HG03469 (cell line): ENCODE results near the gene RTL1.

Experiments
- ATAC-seq: cut with Tn5 transposase; IDR thresholded peaks from one replicate; pipeline ENCODE4 v1.9.1; 2021; ENCODE audit warnings: mild to moderate bottlenecking, moderate library complexity, moderate number of reproducible peaks; ENCODE audit not compliant: unreplicated experiment

RTL1 gene

DNA sequence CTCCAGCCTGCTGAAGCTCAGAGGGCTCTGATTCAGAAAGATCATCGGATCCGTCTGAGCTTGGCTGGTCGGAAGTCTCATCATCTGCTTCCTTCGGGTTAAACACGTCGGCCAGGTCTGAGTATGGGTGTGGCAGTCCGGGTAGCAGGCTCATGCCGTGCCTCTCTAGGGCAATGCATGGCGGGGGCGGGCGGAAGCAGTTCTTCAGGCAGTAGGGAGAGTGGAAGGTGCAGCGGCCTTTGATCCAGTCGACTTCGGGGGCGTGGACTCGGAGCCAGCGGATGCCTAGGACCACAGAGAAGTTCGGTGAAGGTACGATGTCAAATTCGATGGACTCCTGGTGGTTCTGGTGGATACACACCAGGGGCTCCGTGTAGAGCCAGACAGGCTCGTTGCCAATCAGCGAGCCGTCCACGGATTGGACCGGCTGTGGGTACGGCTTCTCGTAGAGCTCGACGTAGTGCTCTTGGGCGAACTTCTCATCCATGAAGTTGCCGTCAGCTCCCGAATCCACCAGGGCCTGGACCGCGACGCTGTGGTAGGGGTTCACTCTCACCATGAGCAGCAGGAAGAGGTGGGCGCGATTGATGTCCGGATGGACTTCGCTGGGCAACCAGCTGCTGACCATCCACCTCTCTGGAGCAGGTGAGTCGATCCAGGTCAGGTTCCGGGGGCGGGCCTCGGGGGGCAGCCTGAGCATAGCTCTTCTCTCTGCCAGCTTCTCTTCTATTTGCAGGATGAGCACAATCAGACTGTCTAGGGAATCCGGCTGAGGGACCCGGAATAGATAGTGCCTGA is 20.3 kb downstream of the RTL1 start:
- no peak for ATAC-seq

GRCh38 chr14:100882026-100882967 is 21.2 kb downstream of the RTL1 start:
- ATAC-seq = no peak

GRCh38 chr14:100881211-100882025 is 22.1 kb downstream of the RTL1 start:
- no peak for ATAC-seq

GRCh38 chr14:100880271-100881101 is 23.0 kb downstream of the RTL1 start:
- no peak for ATAC-seq

GRCh38 chr14:100879782-100880181 is 23.7 kb downstream of the RTL1 start:
- no peak for ATAC-seq

- no peak for ATAC-seq
Measured at GRCh38 chr14:100879194-100879593, 24.3 kb downstream of the RTL1 start.

- ATAC-seq = no peak
Measured at GRCh38 chr14:100878271-100879146, 25.0 kb downstream of the RTL1 start.

GRCh38 chr14:100875861-100876590 is 27.5 kb downstream of the RTL1 start:
- ATAC-seq = no peak

GRCh38 chr14:100875126-100875525 is 28.4 kb downstream of the RTL1 start:
- ATAC-seq = no peak

DNA sequence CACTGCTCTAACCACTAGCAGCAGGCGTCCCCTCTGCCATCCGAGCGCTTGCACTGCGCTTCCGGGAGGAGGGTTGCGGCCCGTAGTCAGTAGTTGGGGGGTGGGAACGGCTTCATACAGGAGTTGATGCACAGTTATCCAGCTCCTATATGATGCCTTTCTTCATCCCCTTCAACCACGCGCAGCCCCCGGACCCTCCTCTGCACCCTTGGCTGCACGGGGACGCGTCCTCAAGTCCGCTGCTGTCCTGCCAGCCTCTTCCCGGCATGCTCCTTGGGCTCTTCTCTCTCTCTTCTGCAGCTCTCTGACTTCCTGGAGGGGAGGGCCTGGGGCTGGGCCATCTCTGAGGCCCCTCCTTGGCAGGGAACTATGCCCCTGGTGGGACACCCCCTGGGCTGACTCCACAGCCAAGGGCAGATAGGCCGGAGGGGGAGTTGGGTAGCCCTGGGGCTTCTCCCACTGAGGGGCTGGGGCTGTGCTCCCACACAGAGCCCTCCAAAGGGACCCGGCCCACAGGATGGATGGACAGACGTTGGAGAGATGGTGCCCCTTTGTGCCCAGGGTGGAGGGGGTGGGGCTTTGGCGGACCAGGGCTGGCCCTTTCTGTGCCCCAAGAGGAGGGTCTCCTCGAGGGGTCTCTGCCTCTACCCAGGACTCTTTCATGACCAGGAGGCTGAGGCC is 29.0 kb downstream of the RTL1 start:
- ATAC-seq = no peak

GRCh38 chr14:100874051-100874410 is 29.5 kb downstream of the RTL1 start:
- ATAC-seq = no peak

- ATAC-seq = no peak
Measured at GRCh38 chr14:100873096-100873482, 30.4 kb downstream of the RTL1 start.

DNA sequence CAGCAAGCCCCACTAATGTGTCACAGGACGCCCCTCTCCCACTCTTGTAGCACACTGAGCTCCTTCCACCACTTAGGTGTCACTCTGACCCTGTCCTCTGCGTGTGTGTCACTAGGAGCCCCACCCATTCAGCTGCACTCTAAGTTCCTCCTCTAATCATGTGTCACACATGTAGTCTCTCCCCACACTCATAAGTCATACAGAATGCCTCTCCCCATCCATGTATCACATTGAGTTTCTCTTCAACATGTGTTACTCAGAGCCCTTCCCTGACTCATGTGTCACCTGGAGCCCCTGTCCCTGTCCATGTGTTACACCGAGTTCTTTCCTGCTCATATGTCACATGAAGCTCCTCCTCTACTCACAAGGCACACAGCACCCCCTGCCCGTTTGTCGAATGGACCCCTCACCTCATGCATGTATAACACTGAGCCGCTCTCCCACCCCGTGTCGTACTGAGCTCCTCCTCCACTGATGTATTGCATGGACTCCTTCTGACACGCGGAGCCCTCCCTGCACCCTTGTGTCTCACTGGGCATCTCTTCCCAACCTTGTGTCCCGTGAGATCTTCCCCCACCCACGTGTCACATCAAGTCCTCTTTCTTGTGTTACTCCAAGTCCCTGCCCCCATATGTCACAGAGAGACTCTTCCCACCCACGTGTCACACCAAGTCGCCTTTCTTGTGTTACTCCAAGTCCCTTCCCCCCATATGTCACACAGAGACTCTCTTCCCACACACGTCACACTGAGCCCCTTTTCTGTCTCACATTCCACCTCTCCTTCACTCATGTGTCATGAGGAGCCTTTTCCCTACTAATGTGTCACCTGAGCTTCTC is 31.0 kb downstream of the RTL1 start:
- ATAC-seq = no peak

GRCh38 chr14:100871234-100872186 is 32.0 kb downstream of the RTL1 start:
- no peak for ATAC-seq

DNA sequence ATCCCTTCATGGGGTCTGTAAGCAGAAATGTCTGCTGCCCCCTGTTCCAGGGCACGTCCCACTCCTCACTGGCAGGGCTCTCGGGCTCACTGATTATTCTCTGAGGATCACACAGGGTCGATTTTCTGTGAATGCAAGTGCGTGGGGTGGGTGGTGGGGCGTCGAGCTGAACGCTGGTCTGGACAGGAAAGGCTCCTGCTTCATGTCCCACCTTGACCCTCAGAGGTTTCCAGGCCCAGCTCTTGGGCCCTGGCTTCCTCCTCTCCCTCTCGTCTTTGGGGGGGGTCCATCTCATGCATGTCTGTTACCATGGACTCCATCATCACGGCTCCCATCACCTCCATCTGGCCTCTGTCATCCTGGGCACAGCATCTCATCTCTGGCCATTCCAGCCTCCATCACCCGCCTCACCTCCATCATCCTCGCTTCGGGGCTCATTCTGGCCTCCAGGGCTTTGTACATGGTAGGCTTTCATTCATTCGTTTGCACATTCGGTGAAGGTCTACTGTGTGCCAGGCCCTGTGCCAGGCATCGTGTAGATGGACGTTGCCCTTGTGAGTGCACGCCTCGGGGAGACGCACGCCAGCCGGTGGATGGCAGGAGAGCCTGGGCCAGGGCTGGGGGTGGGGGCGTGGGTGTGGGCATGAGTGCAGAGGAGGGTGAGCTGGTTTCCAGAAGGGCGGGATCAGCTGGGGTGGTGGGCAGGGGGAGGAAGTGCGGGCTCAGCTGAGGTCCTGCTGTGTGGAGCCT is 34.7 kb downstream of the RTL1 start:
- ATAC-seq = no peak
